ENCODE measurements around the gene SYCP1.

Gene SYCP1

DNA sequence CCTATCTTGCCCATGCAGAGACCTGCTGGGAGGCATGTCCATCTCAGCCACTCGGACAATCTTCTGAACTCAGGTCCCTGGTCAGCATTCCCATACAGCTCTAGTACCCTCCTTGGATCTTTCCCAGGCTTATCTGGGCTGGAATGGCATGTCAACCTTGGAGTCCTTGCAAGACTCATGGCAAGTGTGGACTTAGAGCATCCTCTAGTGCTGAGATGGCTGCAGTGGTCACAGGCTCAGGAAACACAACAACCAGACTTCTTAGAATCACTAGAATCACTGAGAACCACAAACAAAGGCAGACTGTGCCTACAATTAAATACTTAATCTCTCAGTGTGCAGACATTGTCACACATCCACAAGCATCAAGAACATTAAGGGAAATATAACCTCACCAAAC is 101.9 kb downstream of the SYCP1 start:
- no peak overlapping the region for H3K27ac ChIP-seq
- POLR2A ChIA-PET (ENCODE audit: low non-redundant PET): no interaction called here
- CTCF ChIA-PET: interaction anchor here (0.6 to 0.7 kb wide), 2 partner anchors 109 to 617 kb away, joined by 3 read pairs; no protein-coding TSS in a partner anchor
- TF ChIP-seq, protein P1, sequence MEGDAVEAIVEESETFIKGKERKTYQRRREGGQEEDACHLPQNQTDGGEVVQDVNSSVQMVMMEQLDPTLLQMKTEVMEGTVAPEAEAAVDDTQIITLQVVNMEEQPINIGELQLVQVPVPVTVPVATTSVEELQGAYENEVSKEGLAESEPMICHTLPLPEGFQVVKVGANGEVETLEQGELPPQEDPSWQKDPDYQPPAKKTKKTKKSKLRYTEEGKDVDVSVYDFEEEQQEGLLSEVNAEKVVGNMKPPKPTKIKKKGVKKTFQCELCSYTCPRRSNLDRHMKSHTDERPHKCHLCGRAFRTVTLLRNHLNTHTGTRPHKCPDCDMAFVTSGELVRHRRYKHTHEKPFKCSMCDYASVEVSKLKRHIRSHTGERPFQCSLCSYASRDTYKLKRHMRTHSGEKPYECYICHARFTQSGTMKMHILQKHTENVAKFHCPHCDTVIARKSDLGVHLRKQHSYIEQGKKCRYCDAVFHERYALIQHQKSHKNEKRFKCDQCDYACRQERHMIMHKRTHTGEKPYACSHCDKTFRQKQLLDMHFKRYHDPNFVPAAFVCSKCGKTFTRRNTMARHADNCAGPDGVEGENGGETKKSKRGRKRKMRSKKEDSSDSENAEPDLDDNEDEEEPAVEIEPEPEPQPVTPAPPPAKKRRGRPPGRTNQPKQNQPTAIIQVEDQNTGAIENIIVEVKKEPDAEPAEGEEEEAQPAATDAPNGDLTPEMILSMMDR (conservative IDR thresholded peaks at IDR 0.05; ENCODE audit: low read depth): no peak
- no peak for DNase-seq (ENCODE audit: low spot score)

DNA sequence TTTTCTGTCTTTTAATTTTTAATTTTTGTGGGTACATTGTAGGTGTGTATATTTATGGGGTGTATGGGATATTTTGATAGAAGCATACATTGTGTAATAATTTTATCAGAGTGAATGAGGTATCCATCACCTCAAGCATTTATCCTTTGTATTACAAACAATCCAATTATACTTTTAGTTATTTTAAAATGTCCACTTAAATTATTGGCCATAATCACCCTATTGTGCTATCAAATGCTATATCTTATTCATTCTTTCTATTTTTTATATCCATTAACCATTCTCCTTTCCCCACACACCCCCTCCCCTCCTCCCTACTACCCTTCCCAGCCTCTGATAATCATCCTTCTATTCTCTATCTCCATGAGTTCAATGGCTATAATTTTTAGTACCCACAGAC is 104.8 kb downstream of the SYCP1 start:
- TF ChIP-seq, protein P1 (conservative IDR thresholded peaks at IDR 0.05; ENCODE audit: low read depth): no peak
- ChIA-PET CTCF (interaction anchor here (0.7 kb wide), 1 partner anchor 35 kb away, joined by 3 read pairs; no protein-coding TSS in a partner anchor), POLR2A (ENCODE audit: low non-redundant PET) (interaction anchor here (0.6 kb wide), 1 partner anchor 126 kb away, joined by 5 read pairs; no protein-coding TSS in a partner anchor)
- no peak overlapping the region for H3K27ac ChIP-seq
- no peak for DNase-seq (ENCODE audit: low spot score)

DNA sequence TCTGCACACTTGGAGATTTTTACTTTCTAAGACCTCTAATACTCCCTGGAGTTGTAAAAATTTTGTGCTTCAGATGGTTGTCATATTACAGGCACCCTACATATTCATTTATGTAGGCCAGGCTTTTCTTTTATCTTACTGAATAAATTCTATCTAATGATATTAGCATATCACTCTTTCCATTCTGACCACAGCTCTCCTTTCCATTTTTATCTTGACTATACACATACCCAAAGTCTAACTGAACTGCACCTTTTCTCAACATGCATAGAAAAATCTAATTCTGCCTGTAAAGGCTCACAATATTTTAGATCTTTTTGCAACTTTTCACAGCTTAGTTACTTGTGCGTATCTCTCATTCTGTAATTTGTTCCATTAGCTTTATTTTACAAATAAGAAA is 122.2 kb downstream of the SYCP1 start:
- no peak overlapping the region for H3K27ac ChIP-seq
- ChIA-PET CTCF (interaction anchor here (0.5 to 1.0 kb wide), 3 partner anchors 10 to 352 kb away, joined by 3 to 5 read pairs (median 3); no protein-coding TSS in a partner anchor), POLR2A (ENCODE audit: low non-redundant PET) (no interaction called here)
- DNase-seq (ENCODE audit: low spot score): no peak
- TF ChIP-seq, protein P1 (conservative IDR thresholded peaks at IDR 0.05; ENCODE audit: low read depth): no peak

DNA sequence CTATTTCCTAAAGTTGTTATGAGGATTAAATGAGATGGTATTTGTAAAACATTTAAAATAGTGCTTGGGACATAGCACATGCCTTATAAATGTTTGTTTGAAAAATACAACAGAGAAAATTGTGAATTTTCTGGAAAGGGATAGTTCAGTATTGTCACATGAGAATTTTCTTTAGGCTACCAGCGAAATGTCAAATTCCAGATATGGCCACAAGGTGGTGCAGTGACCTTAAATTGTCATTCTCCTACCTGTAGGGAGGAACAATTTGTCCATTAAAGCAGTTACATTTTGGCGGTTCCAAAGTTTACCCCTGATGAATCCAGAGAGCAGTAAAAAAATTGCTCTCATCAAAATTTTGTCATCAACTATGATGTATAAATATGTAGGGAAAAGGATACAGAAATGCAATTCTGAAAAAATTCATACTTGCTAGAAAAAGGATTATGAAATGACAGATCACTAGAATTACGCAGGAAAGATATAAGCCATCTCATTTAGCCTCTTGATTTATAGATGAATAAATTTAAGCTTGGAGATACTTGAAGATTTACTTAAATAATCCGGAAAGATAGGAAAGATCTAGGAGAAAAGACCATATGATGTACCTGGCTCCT is 124.7 kb downstream of the SYCP1 start:
- DNase-seq (ENCODE audit: low spot score): peak; percentile 44
- TF ChIP-seq, protein P1 (conservative IDR thresholded peaks at IDR 0.05; ENCODE audit: low read depth): peak; percentile 79
- POLR2A ChIA-PET (ENCODE audit: low non-redundant PET): no interaction called here
- no peak overlapping the region for H3K27ac ChIP-seq
- CTCF ChIA-PET: interaction anchor here (0.7 to 1.9 kb wide), 4 partner anchors 61 to 91 kb away, joined by 3 to 5 read pairs (median 4); no protein-coding TSS in a partner anchor

DNA sequence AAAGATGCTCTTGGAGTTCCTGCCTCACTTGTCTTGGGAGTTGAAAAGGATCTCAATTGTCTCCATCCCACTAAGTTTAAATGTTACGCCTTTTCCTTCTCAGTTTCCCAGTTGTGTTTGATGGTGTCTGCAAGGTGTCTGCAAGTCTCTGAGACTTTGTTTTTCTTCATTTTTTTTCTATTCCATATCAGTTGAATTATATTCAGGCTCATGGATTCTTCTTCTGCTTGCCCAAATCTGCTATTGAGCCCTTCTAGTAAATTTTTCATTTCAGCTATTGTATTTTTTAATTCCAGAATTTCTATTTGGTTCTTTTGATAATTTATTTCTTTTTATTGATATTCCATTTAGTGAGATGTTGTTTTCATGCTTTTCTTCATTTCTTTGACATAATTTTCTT is 127.6 kb downstream of the SYCP1 start:
- no peak overlapping the region for H3K27ac ChIP-seq
- DNase-seq (ENCODE audit: low spot score): no peak
- ChIA-PET CTCF (interaction anchor here (0.7 to 1.5 kb wide), 2 partner anchors 12 to 131 kb away, joined by 3 to 4 read pairs; no protein-coding TSS in a partner anchor), POLR2A (ENCODE audit: low non-redundant PET) (no interaction called here)
- TF ChIP-seq, protein P1 (conservative IDR thresholded peaks at IDR 0.05; ENCODE audit: low read depth): no peak

DNA sequence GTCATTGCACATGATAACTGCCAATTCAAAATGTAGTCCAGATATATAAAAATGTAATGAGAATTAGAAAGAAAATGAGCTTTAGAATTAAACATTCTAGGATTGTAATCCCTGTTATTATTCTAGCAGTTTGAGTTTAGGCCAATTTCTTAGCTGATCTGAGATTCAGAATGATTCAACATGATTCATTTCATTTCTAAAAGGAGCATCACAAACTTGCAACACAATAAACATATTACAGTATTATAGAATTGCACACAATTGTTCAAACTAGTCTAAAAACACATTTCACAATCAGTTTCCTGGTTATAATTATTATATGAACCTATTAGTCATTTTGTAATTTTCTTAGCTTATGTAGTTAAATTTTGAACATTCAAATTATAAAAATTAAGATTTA is 131.6 kb downstream of the SYCP1 start:
- TF ChIP-seq, protein P1 (conservative IDR thresholded peaks at IDR 0.05; ENCODE audit: low read depth): no peak
- DNase-seq (ENCODE audit: low spot score): no peak
- ChIA-PET CTCF (interaction anchor here (1.2 to 1.6 kb wide), 2 partner anchors 9 to 55 kb away, joined by 3 to 5 read pairs; no protein-coding TSS in a partner anchor), POLR2A (ENCODE audit: low non-redundant PET) (no interaction called here)
- no peak overlapping the region for H3K27ac ChIP-seq

Measured in RWPE1 (cell line).